GM21423 (cell line): ENCODE data around the gene GCM1.
A peak's percentile ranks its signal among the peaks of the same experiment; 100 is the strongest.

Source experiments
- ATAC-seq: cut with Tn5 transposase; IDR thresholded peaks from one replicate; pipeline ENCODE4 v1.9.1; 2021; ENCODE audit warnings: mild to moderate bottlenecking, moderate library complexity; ENCODE audit not compliant: unreplicated experiment

Gene GCM1

GRCh38 chr6:53109612-53110011, 39.0 kb downstream of the GCM1 start:
- ATAC-seq: peak; percentile 85

- no peak for ATAC-seq
These were observed 41.5 kb downstream of the GCM1 start for GRCh38 chr6:53107091-53107490.

GRCh38 chr6:53104916-53105315, 43.7 kb downstream of the GCM1 start:
- ATAC-seq: no peak

GRCh38 chr6:53103993-53104675, 44.5 kb downstream of the GCM1 start:
- ATAC-seq: no peak

- ATAC-seq: no peak
These were observed 47.6 kb downstream of the GCM1 start for GRCh38 chr6:53101006-53101405.

- no peak for ATAC-seq
These were observed 48.1 kb downstream of the GCM1 start for GRCh38 chr6:53100561-53100960.

- no peak for ATAC-seq
These were observed 52.9 kb downstream of the GCM1 start for GRCh38 chr6:53095716-53096115.

GRCh38 chr6:53095270-53095669, 53.4 kb downstream of the GCM1 start:
- no peak for ATAC-seq

- ATAC-seq: no peak
These were observed 58.1 kb downstream of the GCM1 start for GRCh38 chr6:53090576-53090975.

GRCh38 chr6:53089948-53090347, 58.7 kb downstream of the GCM1 start:
- no peak for ATAC-seq

GRCh38 chr6:53086302-53086701, 62.3 kb downstream of the GCM1 start:
- no peak for ATAC-seq

- no peak for ATAC-seq
These were observed 67.8 kb downstream of the GCM1 start for GRCh38 chr6:53080813-53081212.
